ENCODE data around the gene ARHGEF28.

Gene ARHGEF28

GRCh38 chr5:73908395-73908794 lies 282.4 kb downstream of the ARHGEF28 start:
- H3K36me3 ChIP-seq = no peaks in the 10 kb centered on the region
- TF ChIP-seq, protein P1, sequence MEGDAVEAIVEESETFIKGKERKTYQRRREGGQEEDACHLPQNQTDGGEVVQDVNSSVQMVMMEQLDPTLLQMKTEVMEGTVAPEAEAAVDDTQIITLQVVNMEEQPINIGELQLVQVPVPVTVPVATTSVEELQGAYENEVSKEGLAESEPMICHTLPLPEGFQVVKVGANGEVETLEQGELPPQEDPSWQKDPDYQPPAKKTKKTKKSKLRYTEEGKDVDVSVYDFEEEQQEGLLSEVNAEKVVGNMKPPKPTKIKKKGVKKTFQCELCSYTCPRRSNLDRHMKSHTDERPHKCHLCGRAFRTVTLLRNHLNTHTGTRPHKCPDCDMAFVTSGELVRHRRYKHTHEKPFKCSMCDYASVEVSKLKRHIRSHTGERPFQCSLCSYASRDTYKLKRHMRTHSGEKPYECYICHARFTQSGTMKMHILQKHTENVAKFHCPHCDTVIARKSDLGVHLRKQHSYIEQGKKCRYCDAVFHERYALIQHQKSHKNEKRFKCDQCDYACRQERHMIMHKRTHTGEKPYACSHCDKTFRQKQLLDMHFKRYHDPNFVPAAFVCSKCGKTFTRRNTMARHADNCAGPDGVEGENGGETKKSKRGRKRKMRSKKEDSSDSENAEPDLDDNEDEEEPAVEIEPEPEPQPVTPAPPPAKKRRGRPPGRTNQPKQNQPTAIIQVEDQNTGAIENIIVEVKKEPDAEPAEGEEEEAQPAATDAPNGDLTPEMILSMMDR (IDR thresholded peaks at IDR 0.05) = no peak
- no peaks in the 10 kb centered on the region for H3K27me3 ChIP-seq
- no peak overlapping the region for H3K4me3 ChIP-seq (ENCODE audit: low read depth in 1 of 2, low read length in 1 of 2)
- no peaks in the 10 kb centered on the region for H3K4me1 ChIP-seq (ENCODE audit: control insufficient read depth in 1 of 2, insufficient read depth in 1 of 2, low read depth in 1 of 2, low read length in 1 of 2)
- H3K27ac ChIP-seq = no peak overlapping the region
- H3K9me3 ChIP-seq = no peaks in the 10 kb centered on the region

DNA sequence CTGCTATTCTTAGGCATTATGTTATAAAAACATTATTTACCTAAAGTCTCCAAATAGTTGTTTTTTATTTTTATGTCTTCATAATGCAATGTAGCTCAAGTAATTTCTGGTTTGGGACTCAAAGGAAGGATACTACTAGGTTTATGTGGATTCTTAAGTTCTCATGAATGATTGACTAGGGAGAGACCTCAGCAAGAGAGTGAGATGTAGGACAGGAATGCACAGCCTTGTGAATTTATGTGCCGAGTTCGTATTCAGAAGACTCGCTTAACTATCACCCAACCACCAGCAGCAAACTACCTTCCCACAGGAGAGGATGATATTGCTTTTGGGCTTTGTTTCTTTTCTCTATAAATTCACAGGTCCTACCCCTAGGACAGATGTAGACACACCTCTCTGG lies 282.9 kb downstream of the ARHGEF28 start:
- TF ChIP-seq, protein P1 (IDR thresholded peaks at IDR 0.05) = no peak
- no peaks in the 10 kb centered on the region for H3K4me1 ChIP-seq (ENCODE audit: control insufficient read depth in 1 of 2, insufficient read depth in 1 of 2, low read depth in 1 of 2, low read length in 1 of 2)
- no peaks in the 10 kb centered on the region for H3K9me3 ChIP-seq
- H3K27me3 ChIP-seq = no peaks in the 10 kb centered on the region
- no peak overlapping the region for H3K4me3 ChIP-seq (ENCODE audit: low read depth in 1 of 2, low read length in 1 of 2)
- no peaks in the 10 kb centered on the region for H3K36me3 ChIP-seq
- no peak overlapping the region for H3K27ac ChIP-seq

GRCh38 chr5:73909474-73909873 lies 283.5 kb downstream of the ARHGEF28 start:
- Histone ChIP-seq H3K4me1 (ENCODE audit: control insufficient read depth in 1 of 2, insufficient read depth in 1 of 2, low read depth in 1 of 2, low read length in 1 of 2) (no peaks in the 10 kb centered on the region), H3K9me3 (no peaks in the 10 kb centered on the region), H3K36me3 (no peaks in the 10 kb centered on the region), H3K4me3 (ENCODE audit: low read depth in 1 of 2, low read length in 1 of 2) (no peak overlapping the region), H3K27ac (no peak overlapping the region), H3K27me3 (no peaks in the 10 kb centered on the region)
- TF ChIP-seq, protein P1 (IDR thresholded peaks at IDR 0.05) = no peak

GRCh38 chr5:73911761-73912393 lies 285.9 kb downstream of the ARHGEF28 start:
- Histone ChIP-seq H3K27me3 (no peaks in the 10 kb centered on the region), H3K36me3 (no peaks in the 10 kb centered on the region), H3K4me1 (ENCODE audit: control insufficient read depth in 1 of 2, insufficient read depth in 1 of 2, low read depth in 1 of 2, low read length in 1 of 2) (no peaks in the 10 kb centered on the region), H3K27ac (no peak overlapping the region), H3K9me3 (no peaks in the 10 kb centered on the region), H3K4me3 (ENCODE audit: low read depth in 1 of 2, low read length in 1 of 2) (no peak overlapping the region)
- TF ChIP-seq, protein P1 (IDR thresholded peaks at IDR 0.05) = no peak

DNA sequence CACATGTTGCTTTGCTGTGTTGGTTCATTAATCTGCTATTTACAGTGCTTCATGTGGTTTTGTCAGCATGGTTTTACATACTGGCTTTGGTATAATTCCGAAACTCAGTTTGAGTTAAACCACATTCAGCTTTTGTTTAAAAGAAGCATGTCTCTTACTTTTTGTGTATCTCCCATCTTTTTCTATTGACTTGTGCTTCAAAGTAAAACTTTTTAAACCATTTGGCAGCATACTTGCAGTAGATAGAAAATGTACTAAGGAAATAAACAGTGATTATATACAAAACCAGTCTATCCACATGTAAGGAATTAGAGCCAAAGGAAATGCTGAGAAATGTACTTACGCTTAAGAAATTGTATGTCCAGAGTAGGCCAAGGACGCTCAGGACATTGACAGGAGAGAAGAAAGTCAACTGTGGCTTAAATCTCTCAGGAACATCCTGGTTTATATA lies 286.9 kb downstream of the ARHGEF28 start:
- Histone ChIP-seq H3K9me3 (no peaks in the 10 kb centered on the region), H3K27me3 (no peaks in the 10 kb centered on the region), H3K4me3 (ENCODE audit: low read depth in 1 of 2, low read length in 1 of 2) (no peak overlapping the region), H3K27ac (no peak overlapping the region), H3K36me3 (no peaks in the 10 kb centered on the region), H3K4me1 (ENCODE audit: control insufficient read depth in 1 of 2, insufficient read depth in 1 of 2, low read depth in 1 of 2, low read length in 1 of 2) (no peaks in the 10 kb centered on the region)
- TF ChIP-seq, protein P1 (IDR thresholded peaks at IDR 0.05) = no peak
